ENCODE results near the gene CLN3.
"Not testable (repeated sequence)": the region's sequence is repeated elsewhere in the genome, so short reads cannot be mapped to it uniquely, and the experiment has no call there.

Gene CLN3

GRCh38 chr16:28494121-28494851 lies 2.4 kb upstream of the CLN3 start, which contains the start of gene APOBR:
APOBR (plus strand) TSS chr16:28494643; CDS start chr16:28494682, 39 bp downstream.
- DNase-seq, result peak; percentile 98

- no peak for DNase-seq
Observed at GRCh38 chr16:28492511-28492910, 637 bp upstream of the CLN3 start.

- DNase-seq, result peak; percentile 72
Observed at GRCh38 chr16:28491230-28491969, 474 bp downstream of the CLN3 start.

GRCh38 chr16:28486266-28486665 lies 5.6 kb downstream of the CLN3 start:
- no peak for DNase-seq

- DNase-seq, result not testable (repeated sequence)
Observed at GRCh38 chr16:28483361-28483760, 8.5 kb downstream of the CLN3 start.

GRCh38 chr16:28482026-28482425 lies 9.8 kb downstream of the CLN3 start:
- no peak for DNase-seq

- peak; percentile 93 for DNase-seq
Observed at GRCh38 chr16:28478506-28479180, 13.2 kb downstream of the CLN3 start.

GRCh38 chr16:28477311-28477920 lies 14.5 kb downstream of the CLN3 start:
- no peak for DNase-seq

- no peak for DNase-seq
Observed at GRCh38 chr16:28475221-28475620, 16.7 kb downstream of the CLN3 start.

GRCh38 chr16:28473714-28474265 lies 18.1 kb downstream of the CLN3 start:
- no peak for DNase-seq

GRCh38 chr16:28447081-28447480 lies 44.8 kb downstream of the CLN3 start:
- not testable (repeated sequence) for DNase-seq

GRCh38 chr16:28446388-28446787 lies 45.5 kb downstream of the CLN3 start:
- not testable (repeated sequence) for DNase-seq

GRCh38 chr16:28443943-28444342 lies 47.9 kb downstream of the CLN3 start:
- DNase-seq, result not testable (repeated sequence)

GRCh38 chr16:28438899-28439298 lies 53.0 kb downstream of the CLN3 start:
- DNase-seq, result not testable (repeated sequence)

- not testable (repeated sequence) for DNase-seq
Observed at GRCh38 chr16:28435340-28435739, 56.5 kb downstream of the CLN3 start.

Data from MV-4-11 (cell line).